EL (cell line): Measurements from ENCODE around the gene ANKRD30B.
"Not testable (repeated sequence)": the region's sequence is repeated elsewhere in the genome, so short reads cannot be mapped to it uniquely, and the experiment has no call there.

ENCODE experiments used
- DNase-seq: peaks from one replicate; pipeline ENCODE4 v3.0.0-alpha.2; 2016

ANKRD30B gene

DNA sequence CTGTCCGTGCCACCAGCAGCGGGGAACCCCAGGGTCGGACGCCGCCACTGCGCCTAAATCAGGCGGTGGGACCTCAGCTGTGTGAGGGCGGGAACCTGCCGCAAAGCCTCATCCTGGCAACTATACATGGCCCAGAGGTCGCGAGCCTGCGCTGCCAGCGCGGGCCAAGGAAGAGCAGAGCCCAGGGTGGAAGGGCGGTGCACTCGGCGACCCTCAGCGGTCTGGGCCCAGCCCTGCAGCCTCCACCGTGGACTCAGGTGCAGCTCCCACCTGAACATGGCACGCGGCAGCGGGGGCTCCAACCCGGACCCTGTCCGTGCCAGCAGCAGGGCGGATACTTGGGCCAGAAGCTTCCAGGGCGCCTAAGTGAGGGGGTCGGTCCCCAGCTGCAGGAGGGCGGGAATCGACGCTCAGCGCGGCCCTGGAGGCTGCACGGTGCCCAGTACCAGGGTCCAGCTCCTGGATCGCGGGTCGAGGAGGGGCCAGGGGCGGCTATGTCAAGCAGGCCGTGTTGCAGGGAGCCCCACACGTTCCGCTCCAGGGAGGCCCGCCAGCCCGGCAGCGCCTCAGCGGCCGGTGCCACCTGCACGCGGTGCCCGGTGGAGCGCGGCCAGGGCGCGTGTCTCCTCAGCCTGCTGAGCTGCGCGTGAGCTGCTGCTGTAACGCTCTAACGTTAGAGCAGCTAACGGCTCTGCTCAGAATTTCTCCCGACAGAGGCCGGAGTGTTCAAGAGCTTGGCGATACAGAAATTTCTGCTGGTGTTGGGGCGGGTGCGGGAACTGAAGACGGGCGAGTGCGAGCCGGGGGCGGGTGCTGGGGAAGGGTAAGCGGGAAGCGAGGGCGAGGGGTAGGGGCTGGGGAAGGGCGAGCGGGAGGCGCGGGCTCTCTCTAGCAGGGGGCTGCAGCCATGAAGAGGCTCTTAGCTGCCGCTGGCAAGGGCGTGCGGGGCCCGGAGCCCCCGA, at the start of gene ANKRD30B:
Gene ANKRD30B, plus strand, starts transcription at position 660 of the 962 bp plus-strand sequence. Its CDS starts 248 bp downstream, at position 908.
- DNase-seq, result no peak

- not testable (repeated sequence) for DNase-seq
Measured at GRCh38 chr18:14701286-14702040, 46.5 kb upstream of the ANKRD30B start.

- DNase-seq, result not testable (repeated sequence)
Measured at GRCh38 chr18:14709761-14710160, 38.2 kb upstream of the ANKRD30B start.

DNA sequence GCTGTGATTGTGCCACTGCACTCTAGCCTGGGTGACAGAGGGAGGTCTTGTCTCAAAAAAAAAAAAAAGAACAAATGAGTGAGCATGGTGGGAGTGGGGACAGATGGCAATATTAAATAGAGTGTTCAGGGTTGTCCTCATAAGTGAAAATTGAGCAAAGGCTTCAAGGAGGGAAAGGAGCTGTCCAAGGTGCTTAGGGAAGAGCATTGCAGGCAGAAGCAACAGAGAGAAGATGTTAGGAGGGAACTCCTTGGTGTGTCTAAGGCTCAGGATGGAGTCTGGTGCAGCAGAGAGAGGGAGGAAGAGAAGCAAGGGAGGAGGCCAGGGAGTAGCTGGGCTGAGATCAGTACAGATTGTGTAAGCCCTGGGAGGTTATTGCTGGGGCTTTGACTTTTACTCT, 26.4 kb upstream of the ANKRD30B start:
- DNase-seq, result not testable (repeated sequence)

DNA sequence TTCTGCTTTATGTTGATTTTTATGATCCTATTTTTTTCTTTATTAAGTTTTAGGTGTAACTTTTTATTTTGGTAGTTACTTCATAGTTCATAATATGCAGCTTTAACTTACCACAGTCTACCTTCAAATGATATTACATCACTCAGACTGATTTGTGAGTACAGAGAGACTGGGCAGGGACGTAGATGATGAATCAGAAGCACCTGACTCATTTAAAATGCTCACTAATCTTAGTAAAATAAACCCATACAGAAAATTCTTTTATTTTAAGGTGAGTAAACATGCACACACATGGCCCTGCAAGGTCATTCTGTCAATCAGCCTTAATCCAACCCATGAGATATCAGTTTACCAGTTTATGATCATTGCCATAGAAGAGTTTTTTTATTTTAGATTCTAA, 8.9 kb upstream of the ANKRD30B start:
- not testable (repeated sequence) for DNase-seq

DNA sequence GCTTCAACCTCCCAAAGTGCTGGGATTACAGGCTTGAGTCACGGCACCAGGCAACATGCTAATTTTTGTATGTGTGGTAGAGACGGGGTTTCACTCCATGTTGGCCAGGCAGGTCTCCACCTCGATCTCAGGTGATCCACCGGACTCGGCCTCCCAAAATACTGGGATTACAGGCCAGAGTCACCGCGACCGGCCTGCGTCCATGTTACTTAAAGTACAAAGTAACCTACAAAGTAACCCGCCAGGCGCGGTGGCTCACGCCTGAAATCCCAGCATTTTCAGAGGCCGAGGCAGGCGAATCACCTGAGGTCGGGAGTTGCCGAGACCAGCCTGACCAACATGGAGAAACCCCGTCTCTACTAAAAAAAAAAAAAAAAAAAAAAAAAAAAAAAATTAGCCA, 1.1 kb upstream of the ANKRD30B start:
- no peak for DNase-seq

- no peak for DNase-seq
Measured at GRCh38 chr18:14748496-14748895, 524 bp downstream of the ANKRD30B start.

DNA sequence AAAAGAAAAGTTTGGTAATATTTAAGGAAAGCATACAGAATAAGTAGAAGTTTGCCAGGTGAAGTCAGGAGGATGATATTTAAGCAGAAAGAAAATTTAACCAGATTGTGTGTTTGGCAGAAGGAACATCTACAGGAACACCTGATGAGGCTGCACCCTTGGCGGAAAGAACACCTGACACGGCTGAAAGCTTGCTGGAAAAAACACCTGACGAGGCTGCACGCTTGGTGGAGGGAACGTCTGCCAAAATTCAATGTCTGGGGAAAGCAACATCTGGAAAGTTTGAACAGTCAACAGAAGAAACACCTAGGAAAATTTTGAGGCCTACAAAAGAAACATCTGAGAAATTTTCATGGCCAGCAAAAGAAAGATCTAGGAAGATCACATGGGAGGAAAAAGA, 15.6 kb downstream of the ANKRD30B start:
- not testable (repeated sequence) for DNase-seq

GRCh38 chr18:14767474-14767873, 19.5 kb downstream of the ANKRD30B start:
- no peak for DNase-seq

GRCh38 chr18:14768241-14768640, 20.3 kb downstream of the ANKRD30B start:
- no peak for DNase-seq

DNA sequence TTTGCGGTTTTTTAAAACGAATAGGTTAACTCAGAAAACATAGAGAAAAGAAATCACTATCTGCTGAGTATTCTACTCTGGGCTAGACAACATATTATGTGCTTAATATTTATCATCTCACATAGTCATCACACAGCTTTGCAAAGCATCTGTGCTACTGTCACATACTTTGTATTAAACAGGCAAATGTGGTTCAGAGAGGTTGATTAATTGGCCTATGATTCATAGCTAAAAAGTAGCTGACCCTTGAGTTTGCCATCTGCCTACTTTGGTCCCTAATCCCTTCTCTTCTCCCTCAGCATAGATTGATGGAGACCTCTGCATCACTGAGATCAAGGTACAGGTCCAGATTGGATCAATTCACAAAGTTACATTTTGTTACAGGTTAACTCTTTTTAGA, 21.4 kb downstream of the ANKRD30B start:
- no peak for DNase-seq

DNA sequence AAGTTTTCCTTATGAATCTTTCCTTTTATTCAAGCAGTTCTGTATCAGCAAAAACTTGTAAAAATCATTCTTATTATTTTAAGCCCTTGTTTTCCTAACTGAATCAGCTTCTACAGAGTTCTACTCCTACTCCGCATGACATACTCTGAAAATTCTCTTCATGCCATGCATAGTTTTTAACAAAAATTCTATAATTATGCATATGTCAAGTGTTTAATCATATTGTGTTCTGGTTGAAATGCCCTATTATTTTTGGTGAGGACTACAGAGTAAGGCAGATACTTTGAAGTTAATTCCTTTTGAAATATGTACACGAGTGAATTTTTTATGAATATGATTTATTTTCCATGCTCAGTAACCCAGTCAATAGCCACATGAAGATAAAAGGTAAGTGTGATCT, 28.8 kb downstream of the ANKRD30B start:
- no peak for DNase-seq

- DNase-seq, result no peak
Measured at GRCh38 chr18:14781671-14782070, 33.7 kb downstream of the ANKRD30B start.

GRCh38 chr18:14784133-14784532, 36.2 kb downstream of the ANKRD30B start:
- DNase-seq, result no peak

GRCh38 chr18:14796876-14797275, 48.9 kb downstream of the ANKRD30B start:
- DNase-seq, result not testable (repeated sequence)

GRCh38 chr18:14797969-14798764, 50.2 kb downstream of the ANKRD30B start:
- not testable (repeated sequence) for DNase-seq

DNA sequence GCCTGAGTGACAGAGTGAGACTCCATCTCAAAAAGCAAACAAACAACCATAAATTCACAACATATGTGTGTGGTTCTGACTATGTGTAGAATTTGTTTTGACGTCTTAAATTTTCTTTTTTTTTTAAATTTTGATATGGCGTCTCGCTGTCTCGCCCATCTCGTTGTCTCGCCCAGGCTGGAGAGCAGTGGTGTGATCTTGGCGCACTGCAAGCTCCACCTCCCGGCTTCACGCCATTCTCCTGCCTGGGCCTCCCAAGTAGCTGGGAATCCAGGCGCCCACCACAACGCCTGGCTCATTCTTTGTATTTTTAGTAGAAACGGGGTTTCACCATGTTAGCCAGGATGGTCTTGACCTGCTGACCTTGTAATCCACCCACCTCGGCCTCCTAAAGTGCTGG, 63.1 kb downstream of the ANKRD30B start:
- DNase-seq, result not testable (repeated sequence)

GRCh38 chr18:14826972-14827632, 79.1 kb downstream of the ANKRD30B start:
- DNase-seq, result not testable (repeated sequence)

DNA sequence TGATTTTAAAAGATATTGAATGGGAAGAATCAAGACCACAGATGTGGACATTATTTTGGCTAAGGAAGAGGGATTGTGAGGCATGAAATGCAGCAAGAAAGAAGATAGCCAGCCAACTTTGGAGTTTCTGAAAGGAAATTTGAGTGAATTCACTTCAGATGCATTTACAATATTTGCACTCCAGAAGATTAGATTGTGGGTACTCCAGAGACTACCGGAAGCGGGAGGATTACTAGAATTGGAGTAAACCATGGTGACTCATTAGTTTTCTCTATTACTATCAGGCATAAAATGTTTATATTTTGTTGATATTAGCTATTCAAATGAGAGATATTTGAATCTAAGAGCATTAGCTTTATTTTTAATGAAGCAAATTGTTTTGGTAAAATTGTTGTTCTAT, 93.6 kb downstream of the ANKRD30B start:
- not testable (repeated sequence) for DNase-seq

DNA sequence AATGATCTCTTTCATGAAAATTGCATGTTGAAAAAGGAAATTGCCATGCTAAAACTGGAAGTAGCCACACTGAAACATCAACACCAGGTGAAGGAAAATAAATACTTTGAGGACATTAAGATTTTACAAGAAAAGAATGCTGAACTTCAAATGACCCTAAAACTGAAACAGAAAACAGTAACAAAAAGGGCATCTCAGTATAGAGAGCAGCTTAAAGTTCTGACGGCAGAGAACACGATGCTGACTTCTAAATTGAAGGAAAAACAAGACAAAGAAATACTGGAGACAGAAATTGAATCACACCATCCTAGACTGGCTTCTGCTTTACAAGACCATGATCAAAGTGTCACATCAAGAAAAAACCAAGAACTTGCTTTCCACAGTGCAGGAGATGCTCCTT, 103.6 kb downstream of the ANKRD30B start:
- not testable (repeated sequence) for DNase-seq

DNA sequence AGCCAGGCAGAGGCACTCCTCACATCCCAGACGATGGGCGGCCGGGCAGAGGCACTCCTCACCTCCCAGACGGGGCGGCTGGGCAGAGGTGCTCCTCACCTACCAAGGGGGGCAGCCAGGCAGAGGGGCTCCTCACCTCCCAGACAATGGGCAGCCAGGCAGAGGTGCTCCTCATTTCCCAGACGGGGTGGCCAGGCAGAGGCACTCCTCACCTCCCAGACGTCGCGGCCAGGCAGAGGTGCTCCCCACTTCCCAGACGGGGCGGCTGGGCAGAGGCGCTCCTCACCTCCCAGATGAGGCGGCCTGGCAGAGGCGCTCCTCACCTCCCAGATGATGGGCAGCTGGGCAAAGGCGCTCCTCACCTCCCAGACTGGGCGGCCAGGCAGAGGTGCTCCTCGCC, 107.7 kb downstream of the ANKRD30B start:
- not testable (repeated sequence) for DNase-seq

DNA sequence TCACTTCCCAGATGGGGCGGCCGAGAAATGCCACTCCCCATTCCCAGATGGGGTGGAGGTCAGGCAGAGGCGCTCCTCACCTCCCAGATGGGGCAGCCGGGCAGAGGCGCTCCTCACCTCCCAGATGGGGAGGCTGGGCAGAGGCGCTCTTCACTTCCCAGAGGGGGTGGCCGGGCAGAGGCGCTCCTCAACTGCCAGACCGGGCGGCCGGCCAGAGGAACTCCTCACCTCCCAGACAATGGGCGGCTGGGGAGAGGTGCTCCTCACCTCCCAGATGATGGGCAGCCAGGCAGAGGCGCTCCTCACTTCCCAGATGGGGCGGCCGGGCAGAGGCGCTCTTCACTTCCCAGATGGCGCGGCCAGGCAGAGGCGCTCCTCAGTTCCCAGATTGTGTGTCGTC, 108.3 kb downstream of the ANKRD30B start:
- DNase-seq, result not testable (repeated sequence)
